PC-3 (cell line): ENCODE measurements around the gene RLIM.

Source experiments
- EZH2 ChIP-seq: fragments of 300-600 bp; sonication (generic); IDR thresholded peaks from one replicate; pipeline ENCODE4 v1.6.1; 2017; ENCODE audit warnings: antibody characterized with exemption, mild to moderate bottlenecking, low read length; ENCODE audit not compliant: unreplicated experiment
- TF ChIP-seq, protein P1 (sequence below): fragments of 300-600 bp; sonication (generic); conservative IDR thresholded peaks from 2 replicates; pipeline ENCODE4 v1.5.1; 2017; ENCODE audit warnings: antibody characterized with exemption, low read depth, mild to moderate bottlenecking, low read length

DNA sequence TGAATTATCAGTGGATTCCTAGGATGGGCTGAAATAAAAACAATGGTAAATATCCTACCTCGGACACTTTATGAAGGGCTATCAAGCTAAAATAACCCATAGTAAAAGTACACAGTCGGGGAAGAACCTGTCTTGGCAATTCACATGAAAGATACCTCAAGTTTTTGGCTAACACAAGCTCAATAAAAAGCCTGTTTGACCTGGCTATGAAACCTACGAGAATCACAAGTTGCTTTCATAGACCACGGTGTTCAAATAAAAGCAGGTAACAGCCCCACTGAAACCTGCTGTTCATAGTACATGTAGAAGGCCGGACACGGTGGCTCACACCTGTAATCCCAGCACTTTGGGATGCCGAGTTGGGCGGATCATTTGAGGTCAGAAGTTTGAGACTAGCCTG is 12.3 kb downstream of the RLIM start:
- TF ChIP-seq, protein P1, sequence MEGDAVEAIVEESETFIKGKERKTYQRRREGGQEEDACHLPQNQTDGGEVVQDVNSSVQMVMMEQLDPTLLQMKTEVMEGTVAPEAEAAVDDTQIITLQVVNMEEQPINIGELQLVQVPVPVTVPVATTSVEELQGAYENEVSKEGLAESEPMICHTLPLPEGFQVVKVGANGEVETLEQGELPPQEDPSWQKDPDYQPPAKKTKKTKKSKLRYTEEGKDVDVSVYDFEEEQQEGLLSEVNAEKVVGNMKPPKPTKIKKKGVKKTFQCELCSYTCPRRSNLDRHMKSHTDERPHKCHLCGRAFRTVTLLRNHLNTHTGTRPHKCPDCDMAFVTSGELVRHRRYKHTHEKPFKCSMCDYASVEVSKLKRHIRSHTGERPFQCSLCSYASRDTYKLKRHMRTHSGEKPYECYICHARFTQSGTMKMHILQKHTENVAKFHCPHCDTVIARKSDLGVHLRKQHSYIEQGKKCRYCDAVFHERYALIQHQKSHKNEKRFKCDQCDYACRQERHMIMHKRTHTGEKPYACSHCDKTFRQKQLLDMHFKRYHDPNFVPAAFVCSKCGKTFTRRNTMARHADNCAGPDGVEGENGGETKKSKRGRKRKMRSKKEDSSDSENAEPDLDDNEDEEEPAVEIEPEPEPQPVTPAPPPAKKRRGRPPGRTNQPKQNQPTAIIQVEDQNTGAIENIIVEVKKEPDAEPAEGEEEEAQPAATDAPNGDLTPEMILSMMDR = no peak
- no peak for TF ChIP-seq EZH2
